CD4-positive, alpha-beta T cell treated with Interferon gamma for 1 hour (primary cell): Measurements from ENCODE around the gene ARL5C.
"Not testable (repeated sequence)": the region's sequence is repeated elsewhere in the genome, so short reads cannot be mapped to it uniquely, and the experiment has no call there.

Experiments used
- DNase-seq: peaks from one replicate; pipeline ENCODE4 v3.0.0-alpha.2; 2020

ARL5C gene

GRCh38 chr17:39139561-39139960 lies 26.4 kb downstream of the ARL5C start:
- DNase-seq: no peak

GRCh38 chr17:39139161-39139511 lies 26.8 kb downstream of the ARL5C start:
- no peak for DNase-seq

DNA sequence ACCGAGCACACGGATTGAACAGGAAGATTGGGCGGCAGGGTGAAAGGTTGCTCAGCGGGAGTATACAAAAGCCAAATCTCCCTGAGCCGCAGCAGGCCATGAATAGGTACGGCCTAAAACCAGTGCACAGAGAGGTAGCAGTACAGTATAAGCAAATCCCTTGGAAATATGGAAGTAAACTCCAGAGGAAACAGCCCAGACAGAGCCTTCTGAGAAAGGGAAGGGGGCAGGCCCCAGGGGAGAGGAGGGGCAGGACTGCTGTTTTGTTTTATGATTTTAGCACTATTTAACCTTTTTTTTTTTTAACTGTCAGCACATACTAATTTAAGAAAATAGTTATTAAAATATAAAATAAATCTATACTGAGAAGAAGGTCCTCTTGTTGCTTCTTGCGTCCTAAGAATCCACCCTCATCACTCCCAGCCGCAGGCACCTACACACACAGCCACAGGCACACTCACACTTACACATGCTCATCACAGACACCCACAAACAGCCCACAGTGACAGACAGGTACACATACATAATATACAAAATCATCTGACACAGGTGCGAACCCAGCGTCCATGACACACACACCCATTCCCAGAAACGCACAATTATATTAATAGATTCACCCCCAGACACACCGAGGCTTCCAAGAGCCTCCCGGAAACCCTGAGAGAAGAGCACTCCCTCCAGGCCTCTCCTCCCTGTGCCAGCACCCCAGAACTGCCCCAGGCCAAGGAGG lies 27.4 kb downstream of the ARL5C start:
- no peak for DNase-seq

- DNase-seq: no peak
These were observed 31.1 kb downstream of the ARL5C start for GRCh38 chr17:39134878-39135277.

- DNase-seq: no peak
These were observed 33.8 kb downstream of the ARL5C start for GRCh38 chr17:39132192-39132610.

DNA sequence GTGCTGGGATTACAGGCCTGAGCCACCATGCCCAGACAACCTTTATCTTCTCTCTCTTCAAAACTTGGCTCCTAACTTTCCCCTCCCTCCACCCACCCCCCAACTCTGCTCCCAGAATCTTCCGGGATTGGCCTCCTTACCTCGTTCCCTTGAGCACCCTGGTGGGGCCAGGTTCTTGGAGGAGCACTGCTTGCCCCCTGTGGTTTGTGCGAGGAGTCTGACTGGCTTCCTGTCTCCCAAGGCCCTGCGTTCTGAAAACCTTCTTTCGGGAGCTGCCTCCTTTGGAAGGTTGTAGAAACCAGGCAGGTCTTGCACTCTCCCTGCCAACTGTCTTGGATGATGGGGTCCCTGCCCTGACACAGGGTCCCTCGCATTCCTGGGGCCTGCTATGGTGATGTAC lies 34.3 kb downstream of the ARL5C start:
- no peak for DNase-seq

- DNase-seq: no peak
These were observed 35.8 kb downstream of the ARL5C start for GRCh38 chr17:39130205-39130604.

- not testable (repeated sequence) for DNase-seq
These were observed 36.4 kb downstream of the ARL5C start for GRCh38 chr17:39129544-39129943.

DNA sequence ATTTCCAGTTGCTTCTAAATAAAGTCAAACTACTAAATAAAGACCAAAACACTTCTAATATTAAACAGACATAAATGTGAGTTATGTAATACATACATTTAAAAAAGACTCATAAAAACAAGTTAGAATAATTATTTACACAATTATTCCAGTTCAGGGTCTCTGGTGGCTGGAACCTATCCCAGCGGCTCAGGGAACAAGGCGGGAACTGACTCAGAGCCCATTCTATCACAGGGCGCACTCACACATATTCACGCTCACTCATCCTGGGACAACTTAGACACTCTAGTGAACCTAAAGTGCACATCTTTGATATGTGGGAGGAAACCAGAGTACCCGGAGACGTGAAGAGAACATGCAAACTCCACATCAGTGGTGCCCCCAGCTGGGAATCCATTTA lies 39.5 kb downstream of the ARL5C start:
- no peak for DNase-seq

DNA sequence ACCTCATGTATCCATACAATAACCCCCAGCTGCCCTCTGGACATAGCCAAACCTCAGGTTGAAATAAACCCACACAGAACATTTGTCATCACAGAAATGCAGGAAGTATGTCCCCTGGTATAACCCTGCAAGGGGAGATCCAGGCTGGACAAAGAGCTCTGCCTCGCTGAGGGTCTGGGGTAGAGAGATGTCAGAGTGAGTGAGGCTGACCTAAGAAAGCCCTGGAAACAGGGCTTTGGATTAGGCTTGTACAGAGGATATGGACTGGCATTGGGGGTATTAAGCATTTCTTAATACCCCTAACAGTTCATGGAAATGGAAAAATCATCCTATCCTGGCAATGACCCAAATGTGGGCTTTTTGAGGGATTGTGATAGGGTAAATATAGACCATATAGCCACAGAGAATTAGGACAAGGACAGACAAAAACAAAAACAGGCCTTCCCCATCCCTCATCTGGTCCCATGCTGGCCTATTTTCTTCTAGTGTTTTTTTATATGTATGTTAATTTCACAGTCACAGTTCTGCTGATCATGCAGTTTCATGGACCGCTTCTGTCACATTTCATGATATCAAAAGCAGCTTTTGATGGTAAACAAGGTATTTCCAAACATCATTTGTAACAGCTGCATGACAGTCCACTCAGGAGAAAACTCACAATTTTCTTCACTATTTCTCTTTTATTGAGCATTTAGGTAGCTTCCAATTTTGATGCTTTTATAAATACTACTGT lies 40.7 kb downstream of the ARL5C start:
- no peak for DNase-seq

DNA sequence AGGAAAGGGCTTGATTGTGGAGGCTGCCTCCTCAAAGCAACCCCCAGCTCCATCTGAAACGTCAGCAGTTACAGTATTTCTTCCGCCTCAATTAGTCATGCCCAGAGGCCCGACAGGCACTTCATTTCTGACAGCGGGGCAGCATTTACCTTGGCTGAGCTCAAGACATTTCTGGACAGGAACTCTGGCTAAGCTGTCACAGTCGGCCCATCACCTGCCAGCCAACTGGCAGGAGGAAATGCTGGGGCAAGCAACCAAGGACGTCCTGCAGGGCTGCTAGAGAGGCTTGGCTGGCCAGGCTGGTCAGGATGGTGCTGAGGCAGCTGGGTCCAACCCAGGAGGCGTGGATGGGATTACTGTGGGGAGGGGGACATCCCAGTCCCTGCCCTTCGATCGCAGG lies 42.3 kb downstream of the ARL5C start:
- DNase-seq: no peak

DNA sequence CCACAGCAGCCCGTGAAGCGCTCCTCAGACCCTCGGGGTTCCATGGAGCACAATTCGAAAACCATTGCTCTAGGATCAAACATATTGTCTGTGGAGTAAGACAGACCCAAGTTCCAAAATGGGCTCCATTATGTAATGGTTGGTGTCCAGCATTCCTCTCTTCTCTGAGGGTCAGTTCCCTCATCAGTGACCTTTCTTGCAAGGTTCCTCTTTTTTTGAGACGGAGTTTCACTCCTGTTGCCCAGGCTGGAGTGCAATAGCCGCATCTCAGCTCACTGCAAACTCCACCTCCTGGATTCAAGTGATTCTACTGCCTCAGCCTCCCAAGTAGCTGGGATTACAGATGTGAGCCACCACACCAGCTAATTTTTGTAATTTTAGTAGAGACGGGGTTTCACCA lies 43.0 kb downstream of the ARL5C start:
- DNase-seq: no peak

DNA sequence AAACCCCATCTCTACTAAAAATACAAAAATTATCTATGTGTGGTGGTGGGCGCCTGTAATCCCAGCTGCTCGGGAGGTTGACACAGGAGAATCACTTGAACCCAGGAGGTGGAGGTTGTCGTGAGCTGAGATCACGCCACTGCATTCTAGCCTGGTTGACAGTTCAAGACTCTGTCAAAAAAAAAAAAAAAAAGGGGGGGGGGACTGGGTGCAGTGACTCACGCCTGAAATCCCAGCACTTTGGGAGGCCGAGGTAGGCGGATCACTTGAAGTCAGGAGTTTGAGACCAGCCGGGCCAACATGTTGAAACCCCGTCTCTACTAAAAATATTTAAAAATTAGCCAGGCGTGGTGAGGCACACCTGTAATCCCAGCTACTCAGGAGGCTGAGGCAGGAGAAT lies 44.0 kb downstream of the ARL5C start:
- DNase-seq: not testable (repeated sequence)

GRCh38 chr17:39118674-39119419 lies 47.1 kb downstream of the ARL5C start:
- DNase-seq: peak; percentile 48

GRCh38 chr17:39116224-39116623 lies 49.7 kb downstream of the ARL5C start:
- no peak for DNase-seq

DNA sequence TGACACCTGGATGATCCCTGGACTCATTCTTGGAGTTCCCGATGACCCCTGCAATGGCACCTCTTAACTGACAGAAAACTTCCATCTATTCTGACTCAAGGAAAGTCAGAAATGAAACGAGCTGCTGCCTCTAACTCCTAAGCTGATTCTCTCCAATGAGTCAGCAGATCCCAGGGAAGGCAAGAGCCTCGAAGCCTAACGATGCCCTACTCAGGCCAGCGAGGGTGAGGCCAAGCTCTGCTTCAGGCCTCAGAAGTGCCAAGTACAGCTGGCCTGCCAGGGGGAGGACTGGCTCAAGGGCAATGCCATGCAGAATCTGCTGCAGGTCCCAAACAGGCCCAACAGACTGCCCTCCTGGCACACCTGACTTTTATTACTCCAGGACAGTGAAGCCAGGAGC lies 50.8 kb downstream of the ARL5C start:
- no peak for DNase-seq

- DNase-seq: no peak
These were observed 51.2 kb downstream of the ARL5C start for GRCh38 chr17:39114723-39115122.

GRCh38 chr17:39113871-39114270 lies 52.1 kb downstream of the ARL5C start:
- no peak for DNase-seq

GRCh38 chr17:39110435-39111136 lies 55.4 kb downstream of the ARL5C start:
- no peak for DNase-seq

GRCh38 chr17:39108461-39109375 lies 57.2 kb downstream of the ARL5C start:
- DNase-seq: no peak

DNA sequence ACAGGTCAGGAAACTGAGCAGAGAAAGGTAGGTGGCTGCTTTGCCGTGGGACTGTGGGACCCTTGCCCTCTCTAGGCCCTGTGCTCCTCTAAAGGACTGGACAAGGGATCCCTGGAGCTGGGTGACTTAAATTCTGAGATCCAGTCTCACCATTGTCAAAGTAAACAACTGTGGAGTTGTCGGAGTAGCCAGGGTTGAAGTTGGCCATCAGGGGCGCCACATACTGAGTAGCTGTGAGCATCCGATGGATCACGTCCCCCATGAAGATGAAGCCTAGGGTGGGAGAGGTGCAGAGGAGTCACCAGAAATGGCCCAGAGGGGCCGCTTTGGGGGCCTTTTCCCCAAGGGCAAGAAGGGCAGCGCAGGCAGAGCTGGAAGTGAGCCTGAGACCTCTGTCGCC lies 58.0 kb downstream of the ARL5C start:
- no peak for DNase-seq

DNA sequence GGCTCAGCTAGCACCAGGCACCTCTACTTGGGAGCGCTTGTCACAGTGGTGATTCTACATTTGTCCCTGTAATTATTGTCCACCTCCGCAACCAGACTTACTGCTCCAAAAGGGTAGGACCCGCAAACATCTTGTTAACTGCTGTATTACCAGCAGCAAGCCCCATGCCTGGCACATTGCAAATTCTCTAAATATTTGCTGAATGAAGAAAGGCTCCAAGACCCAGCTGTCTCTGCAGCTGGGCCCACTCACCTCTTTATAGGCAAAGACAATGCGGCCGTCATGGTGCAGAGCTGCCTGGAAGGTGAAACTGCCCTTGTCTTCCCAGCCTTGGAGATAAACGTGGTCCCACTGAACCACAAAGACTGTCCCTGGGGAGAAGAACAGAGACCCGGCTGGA lies 58.8 kb downstream of the ARL5C start:
- DNase-seq: no peak
